Epithelial cell of esophagus (primary cell): ENCODE data around the gene LTBP1.

Source experiments
- DNase-seq: peaks from one replicate; pipeline ENCODE4 v3.0.0; 2010; ENCODE audit warnings: low read depth
- H3K4me3 ChIP-seq: 2 replicates; pipeline ENCODE4 v1.5.1; 2011; ENCODE audit warnings: mild to moderate bottlenecking, low read length, control low read depth
- TF ChIP-seq, protein P1 (sequence below): IDR thresholded peaks from 2 replicates; pipeline ENCODE4 v1.5.1; 2011; ENCODE audit warnings: low read depth, mild to moderate bottlenecking, low read length, control low read depth, inconsistent platforms; ENCODE audit not compliant: insufficient read depth; ENCODE audit errors: missing control alignments

The LTBP1 gene

DNA sequence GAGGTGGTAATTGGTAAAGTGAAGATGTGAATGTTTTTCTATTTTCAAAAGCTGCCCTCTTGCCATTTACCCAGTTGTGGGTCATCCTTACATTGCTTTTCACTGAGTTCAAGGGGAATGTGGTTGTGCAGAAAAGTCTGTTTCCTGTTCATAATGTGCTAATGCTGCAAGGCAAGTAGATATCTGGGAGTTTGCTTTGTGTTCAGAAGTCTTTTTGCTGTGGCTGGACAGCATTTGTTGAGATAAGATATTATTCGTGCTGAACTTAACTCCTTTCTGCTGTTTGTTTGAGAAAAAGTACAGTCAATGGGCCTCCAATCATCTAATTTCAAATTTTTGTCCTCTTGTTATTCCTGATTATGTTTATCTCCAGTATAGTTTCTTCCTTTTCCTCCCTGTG is 263.2 kb downstream of the LTBP1 start:
- H3K4me3 ChIP-seq: no peak overlapping the region
- TF ChIP-seq, protein P1, sequence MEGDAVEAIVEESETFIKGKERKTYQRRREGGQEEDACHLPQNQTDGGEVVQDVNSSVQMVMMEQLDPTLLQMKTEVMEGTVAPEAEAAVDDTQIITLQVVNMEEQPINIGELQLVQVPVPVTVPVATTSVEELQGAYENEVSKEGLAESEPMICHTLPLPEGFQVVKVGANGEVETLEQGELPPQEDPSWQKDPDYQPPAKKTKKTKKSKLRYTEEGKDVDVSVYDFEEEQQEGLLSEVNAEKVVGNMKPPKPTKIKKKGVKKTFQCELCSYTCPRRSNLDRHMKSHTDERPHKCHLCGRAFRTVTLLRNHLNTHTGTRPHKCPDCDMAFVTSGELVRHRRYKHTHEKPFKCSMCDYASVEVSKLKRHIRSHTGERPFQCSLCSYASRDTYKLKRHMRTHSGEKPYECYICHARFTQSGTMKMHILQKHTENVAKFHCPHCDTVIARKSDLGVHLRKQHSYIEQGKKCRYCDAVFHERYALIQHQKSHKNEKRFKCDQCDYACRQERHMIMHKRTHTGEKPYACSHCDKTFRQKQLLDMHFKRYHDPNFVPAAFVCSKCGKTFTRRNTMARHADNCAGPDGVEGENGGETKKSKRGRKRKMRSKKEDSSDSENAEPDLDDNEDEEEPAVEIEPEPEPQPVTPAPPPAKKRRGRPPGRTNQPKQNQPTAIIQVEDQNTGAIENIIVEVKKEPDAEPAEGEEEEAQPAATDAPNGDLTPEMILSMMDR: no peak
- DNase-seq: no peak

DNA sequence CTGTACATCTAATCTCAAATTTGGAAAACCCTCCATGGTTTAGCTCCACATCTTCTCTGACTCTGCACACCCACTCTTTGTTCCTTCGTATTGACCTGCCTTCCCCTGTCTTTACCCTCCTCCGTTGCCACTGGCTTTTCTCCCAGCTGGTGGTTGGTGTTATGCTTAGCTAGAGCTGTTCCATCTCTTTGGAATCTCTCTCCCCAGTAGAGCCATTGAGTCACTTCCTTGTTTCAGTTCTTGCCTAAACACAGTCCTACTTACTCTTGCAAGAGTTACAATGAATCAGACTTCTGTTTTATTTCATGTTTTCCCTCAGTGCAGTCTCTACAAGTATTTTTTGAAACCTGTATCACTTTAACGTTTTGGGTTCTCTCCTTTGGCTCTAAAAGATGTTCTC is 263.9 kb downstream of the LTBP1 start:
- TF ChIP-seq, protein P1: no peak
- DNase-seq: peak; percentile 93
- no peak overlapping the region for H3K4me3 ChIP-seq

DNA sequence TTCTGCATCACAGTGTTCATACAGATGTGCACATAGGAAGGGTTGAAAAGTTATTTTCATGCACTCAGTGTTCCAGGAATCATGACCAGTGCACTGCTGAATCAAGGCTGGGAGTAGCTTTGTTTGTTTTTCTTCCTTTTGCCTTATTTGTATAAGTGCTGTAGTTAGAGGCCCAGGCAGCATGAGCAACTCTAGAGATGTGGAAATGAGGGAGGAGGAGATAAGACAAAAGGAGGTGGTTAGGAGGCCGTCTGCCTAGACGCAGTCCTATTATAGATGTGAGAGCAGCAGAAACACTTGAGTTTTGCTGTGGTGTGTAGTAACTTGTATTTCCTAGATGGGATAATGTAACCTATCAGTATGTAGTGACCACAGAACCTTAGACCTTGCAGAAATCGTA is 265.4 kb downstream of the LTBP1 start:
- TF ChIP-seq, protein P1: no peak
- H3K4me3 ChIP-seq: no peak overlapping the region
- DNase-seq: peak; percentile 93

DNA sequence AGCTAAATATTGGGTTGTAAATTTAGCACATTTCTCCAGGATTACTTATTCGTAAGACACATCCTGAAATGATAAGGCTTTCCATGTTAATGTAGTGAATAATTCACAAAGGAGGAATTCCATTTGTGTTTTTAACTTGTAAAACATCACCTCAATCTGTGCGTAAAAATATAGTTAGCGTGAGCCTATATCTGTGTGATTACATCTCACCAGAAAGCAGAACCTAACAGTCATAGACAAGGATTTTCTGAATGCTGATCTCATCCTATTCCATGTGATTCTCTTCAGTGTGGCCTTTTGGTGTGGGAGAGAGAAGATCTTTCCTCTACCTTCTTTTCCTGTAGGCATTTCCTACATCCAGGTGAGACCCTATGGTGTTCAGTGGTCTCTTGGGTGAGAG is 266.5 kb downstream of the LTBP1 start:
- TF ChIP-seq, protein P1: no peak
- DNase-seq: no peak

DNA sequence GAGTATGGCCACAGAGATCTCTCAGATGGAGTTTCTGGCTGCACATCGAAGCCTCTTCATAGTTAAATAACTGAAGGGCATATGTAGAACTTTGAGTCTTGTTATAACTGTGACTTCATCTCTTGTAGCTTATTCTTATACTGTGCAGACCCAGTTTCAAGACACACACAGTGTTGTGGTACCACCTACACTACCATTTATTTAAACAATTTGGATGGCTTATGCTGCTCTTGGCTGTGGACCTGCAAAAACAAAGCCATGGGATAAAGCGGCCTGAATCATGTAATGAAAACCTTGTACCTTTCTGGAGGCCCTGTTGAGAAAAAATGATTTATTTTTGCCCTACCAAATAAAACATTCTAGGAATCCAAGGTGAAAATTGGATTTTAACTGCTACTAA is 266.9 kb downstream of the LTBP1 start:
- no peak overlapping the region for H3K4me3 ChIP-seq
- DNase-seq: no peak
- TF ChIP-seq, protein P1: no peak

More for the DNA sequence above, 266.5 kb downstream of the LTBP1 start:
- no peak overlapping the region for H3K4me3 ChIP-seq

DNA sequence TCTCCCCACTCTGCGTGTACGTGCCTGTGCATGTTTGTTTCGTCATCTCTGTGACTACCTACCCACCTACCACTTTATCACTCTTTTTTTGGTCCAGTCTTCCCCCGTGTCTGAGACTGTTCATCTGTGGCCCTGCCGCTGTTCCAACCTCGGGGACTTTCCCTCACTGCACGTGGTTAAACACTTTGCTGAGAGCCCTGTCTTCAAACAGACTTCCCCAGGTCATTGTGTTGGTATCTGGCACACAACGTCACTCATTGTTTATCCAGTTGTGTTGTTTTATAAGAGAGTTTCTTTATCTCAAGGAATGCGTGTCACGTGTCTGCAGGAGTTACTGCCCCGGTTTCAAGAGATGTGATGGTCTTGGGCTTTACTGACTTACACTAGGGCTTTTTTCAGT is 267.7 kb downstream of the LTBP1 start:
- no peak overlapping the region for H3K4me3 ChIP-seq
- DNase-seq: peak; percentile 56
- TF ChIP-seq, protein P1: no peak

DNA sequence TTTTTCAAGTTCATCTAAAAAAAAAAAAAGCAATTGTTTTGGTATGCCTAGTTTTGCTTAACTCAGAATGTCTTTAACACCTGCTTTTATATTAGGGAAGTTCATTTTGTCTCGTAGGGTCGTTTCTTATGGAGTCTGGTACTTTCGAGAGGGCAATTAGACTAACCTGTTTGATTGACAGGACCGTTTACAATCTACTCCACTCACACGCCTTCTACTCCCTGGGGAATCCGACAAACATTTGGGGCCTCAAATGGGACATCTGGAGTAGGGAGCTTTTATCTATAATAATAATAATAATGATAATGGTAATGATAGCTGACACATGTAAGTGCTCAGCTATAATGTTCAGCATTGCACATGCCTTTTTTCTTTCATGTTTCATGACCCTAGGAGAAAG is 268.1 kb downstream of the LTBP1 start:
- TF ChIP-seq, protein P1: no peak
- DNase-seq: no peak
- H3K4me3 ChIP-seq: no peak overlapping the region
